A673 (cell line): Measurements from ENCODE around the gene BCL2L1. TPM values are rescaled to one million over a fixed set of nuclear protein-coding genes. Genes with fewer than 3 reads are reported as not detected.

ENCODE experiments used
- BruUV-seq: library from RNA; stranded (reverse); fragments of 400-500 nt; replicated peaks from 2 replicates; lab custom pipeline; 2021; lab: Mats Ljungman, UMichigan
- CTCF ChIA-PET: fragments of 300-600 bp; sonication (Branson Sonifier 250); formaldehyde crosslinking; loops from one replicate; lab custom pipeline; 2022; ENCODE audit warnings: antibody characterized with exemption; lab: Charles Lee
- POLR2A ChIA-PET: fragments of 300-600 bp; sonication (Branson Sonifier 250); formaldehyde crosslinking; loops from one replicate; lab custom pipeline; 2022; ENCODE audit warnings: antibody characterized with exemption; ENCODE audit not compliant: low non-redundant PET; lab: Charles Lee
- DNase-seq: peaks from one replicate; pipeline ENCODE4 v3.0.0-alpha.2; 2015; ENCODE audit warnings: low spot score
- H3K27ac ChIP-seq: fragments of 200-600 bp; sonication (generic); 2 replicates; pipeline ENCODE4 v1.5.1; 2016; ENCODE audit warnings: mixed run types, low read depth, mild to moderate bottlenecking, mixed read lengths, antibody characterized with exemption, low read length; ENCODE audit not compliant: poor library complexity, severe bottlenecking
- H3K27me3 ChIP-seq: fragments of 200-600 bp; sonication (generic); replicated peaks from 2 replicates; pipeline ENCODE4 v1.6.1; 2017; ENCODE audit warnings: mixed run types, low read depth, mild to moderate bottlenecking, mixed read lengths, antibody characterized with exemption, low read length; ENCODE audit not compliant: insufficient read depth, poor library complexity
- H3K36me3 ChIP-seq: fragments of 200-600 bp; sonication (generic); 2 replicates; pipeline ENCODE4 v1.6.1; 2016; ENCODE audit warnings: mixed run types, mild to moderate bottlenecking, mixed read lengths, antibody characterized with exemption, low read length; ENCODE audit not compliant: insufficient read depth, poor library complexity, severe bottlenecking
- H3K4me1 ChIP-seq: fragments of 200-600 bp; sonication (generic); 2 replicates; pipeline ENCODE4 v1.6.1; 2017; ENCODE audit warnings: mixed run types, mild to moderate bottlenecking, mixed read lengths, antibody characterized with exemption, low read length; ENCODE audit not compliant: insufficient read depth, poor library complexity, severe bottlenecking
- H3K4me3 ChIP-seq: fragments of 200-600 bp; sonication (generic); 2 replicates; pipeline ENCODE4 v1.5.1; 2016; ENCODE audit warnings: low read depth, mixed run types, mild to moderate bottlenecking, mixed read lengths, low read length; ENCODE audit not compliant: poor library complexity, severe bottlenecking
- H3K9me3 ChIP-seq: fragments of 200-600 bp; sonication (generic); 2 replicates; pipeline ENCODE4 v1.6.1; 2016; ENCODE audit warnings: mixed run types, low read depth, mild to moderate bottlenecking, mixed read lengths, antibody characterized with exemption, low read length; ENCODE audit not compliant: poor library complexity, severe bottlenecking
- CTCF ChIP-seq: fragments of 300-800, 200-600 bp; sonication (generic); conservative IDR thresholded peaks from 2 replicates; pipeline ENCODE4 v1.5.1; 2017; ENCODE audit warnings: low read depth, mild to moderate bottlenecking, antibody characterized with exemption, low read length, moderate library complexity, mixed read lengths
- EZH2 ChIP-seq: fragments of 200-600 bp; sonication (generic); IDR thresholded peaks from 2 replicates; pipeline ENCODE4 v1.6.1; 2017; ENCODE audit warnings: borderline replicate concordance, low read depth, mild to moderate bottlenecking, mixed read lengths, antibody characterized with exemption, low read length; ENCODE audit not compliant: poor library complexity, severe bottlenecking
- intact Hi-C: fragments of 100-400 bp; cut with micrococcal nuclease; formaldehyde crosslinking; loops from one replicate; pipeline ENCODE4 v1.10.0; 2022; ENCODE audit not compliant: unreplicated experiment
- total RNA-seq: library from RNA; stranded (reverse); gene quantifications from 2 replicates; pipeline ENCODE4 v1.2.3, GENCODE V29; 2021

The BCL2L1 gene
- total RNA-seq, 1 experiment from 2014 or later: 47.8 TPM

- BruUV-seq: no TSS peak
- peak overlapping the region; percentile 6 for H3K4me3 ChIP-seq
- DNase-seq: no peak
- ChIA-PET POLR2A (interaction anchor here (0.8 kb wide), 1 partner anchor 98 kb away, joined by 3 read pairs; no protein-coding TSS in a partner anchor), CTCF (no interaction called here)
- peaks cover 3% of the 10 kb centered on the region for H3K36me3 ChIP-seq
- no peaks in the 10 kb centered on the region for H3K9me3 ChIP-seq
- H3K27ac ChIP-seq: peak overlapping the region; percentile 58
- TF ChIP-seq CTCF: no peak
- no peak for TF ChIP-seq EZH2
- H3K27me3 ChIP-seq: no peaks in the 10 kb centered on the region
- intact Hi-C loops: no loop called here
- peaks cover 75% of the 10 kb centered on the region for H3K4me1 ChIP-seq
These were observed 5.7 kb downstream of the BCL2L1 start for GRCh38 chr20:31716818-31717477.

GRCh38 chr20:31716351-31716750 is 6.3 kb downstream of the BCL2L1 start:
- Histone ChIP-seq H3K36me3 (peaks cover 3% of the 10 kb centered on the region), H3K4me3 (no peak overlapping the region), H3K27me3 (no peaks in the 10 kb centered on the region), H3K4me1 (peaks cover 75% of the 10 kb centered on the region), H3K9me3 (no peaks in the 10 kb centered on the region), H3K27ac (peak overlapping the region; percentile 58)
- no peak for DNase-seq
- CTCF ChIA-PET: no interaction called here
- no TSS peak for BruUV-seq
- intact Hi-C loops: no loop called here
- POLR2A ChIA-PET: interaction anchor here (0.8 kb wide), 1 partner anchor 97 kb away, joined by 3 read pairs; no protein-coding TSS in a partner anchor
- TF ChIP-seq CTCF (no peak), EZH2 (no peak)

- no TSS peak for BruUV-seq
- ChIA-PET CTCF (no interaction called here), POLR2A (interaction anchor here (0.8 kb wide), 1 partner anchor 97 kb away, joined by 3 read pairs; no protein-coding TSS in a partner anchor)
- intact Hi-C loops: no loop called here
- Histone ChIP-seq H3K4me3 (no peak overlapping the region), H3K9me3 (no peaks in the 10 kb centered on the region), H3K27ac (peak overlapping the region; percentile 58), H3K36me3 (peaks cover 3% of the 10 kb centered on the region), H3K27me3 (no peaks in the 10 kb centered on the region), H3K4me1 (peaks cover 75% of the 10 kb centered on the region)
- no peak for DNase-seq
- TF ChIP-seq CTCF (no peak), EZH2 (no peak)
These were observed 6.9 kb downstream of the BCL2L1 start for GRCh38 chr20:31715766-31716165.
